ENCODE measurements around the gene CRHBP.

- TF ChIP-seq CTCF (IDR thresholded peaks at IDR 0.05): no peak
- no peak for TF ChIP-seq EZH2 (IDR thresholded peaks at IDR 0.05)
Measured at GRCh38 chr5:76942581-76942980, 10.3 kb upstream of the CRHBP start.
